Measurements from ENCODE around the gene SUPT5H. TPM values are rescaled to one million over a fixed set of nuclear protein-coding genes. Genes with fewer than 3 reads are reported as not detected.

Gene SUPT5H
- total and polyA plus RNA-seq, 2 of the 13 experiments (the other 11 are each of a cell fraction or from before 2014, with no cell fraction given) = 48.2 to 51.7 TPM

GRCh38 chr19:39401549-39402345, 43.6 kb upstream of the SUPT5H start (continued):
- TF ChIP-seq SMARCC2 (IDR thresholded peaks at IDR 0.05) (no peak), HOXA5 (CRISPR knock-in tag; IDR thresholded peaks at IDR 0.05) (no peak), NFKB2 (CRISPR knock-in tag; IDR thresholded peaks at IDR 0.05; ENCODE audit: borderline replicate concordance) (peak; percentile 93; the same call in 1 of the 2 replicates), CBX5 (CRISPR knock-in tag; IDR thresholded peaks at IDR 0.05; ENCODE audit: borderline replicate concordance) (peak; percentile 18), SPEN (CRISPR knock-in tag; IDR thresholded peaks at IDR 0.05; ENCODE audit: low read depth) (peak; percentile 84; the same call in 1 of the 2 replicates), KDM6A (CRISPR knock-in tag; IDR thresholded peaks at IDR 0.05; ENCODE audit: low read depth) (peak; percentile 69; the same call in 1 of the 2 replicates), ZC3H4 (CRISPR knock-in tag; IDR thresholded peaks at IDR 0.05; ENCODE audit: borderline replicate concordance) (peak; percentile 80; the same call in 1 of the 2 replicates), SOX5 (CRISPR knock-in tag; IDR thresholded peaks at IDR 0.05; ENCODE audit: borderline replicate concordance) (peak; percentile 69; the same call in 1 of the 2 replicates), ZNF382 (CRISPR knock-in tag; IDR thresholded peaks at IDR 0.05; ENCODE audit: borderline replicate concordance) (no peak), ZNF605 (CRISPR knock-in tag; IDR thresholded peaks at IDR 0.05) (peak; percentile 69; the same call in 1 of the 2 replicates), ZFP62 (CRISPR knock-in tag; IDR thresholded peaks at IDR 0.05) (no peak), KDM2A (CRISPR knock-in tag; IDR thresholded peaks at IDR 0.05; ENCODE audit: borderline replicate concordance, low read depth) (peak; percentile 80), CREB3 (CRISPR knock-in tag; IDR thresholded peaks at IDR 0.05) (no peak), ZNF296 (CRISPR knock-in tag; conservative IDR thresholded peaks at IDR 0.05) (no peak), ZNF10 (CRISPR knock-in tag; IDR thresholded peaks at IDR 0.05; ENCODE audit: borderline replicate concordance, low read depth) (no peak), KLF15 (CRISPR knock-in tag; IDR thresholded peaks at IDR 0.05; ENCODE audit: borderline replicate concordance) (no peak)
- TF ChIP-seq, protein P1, sequence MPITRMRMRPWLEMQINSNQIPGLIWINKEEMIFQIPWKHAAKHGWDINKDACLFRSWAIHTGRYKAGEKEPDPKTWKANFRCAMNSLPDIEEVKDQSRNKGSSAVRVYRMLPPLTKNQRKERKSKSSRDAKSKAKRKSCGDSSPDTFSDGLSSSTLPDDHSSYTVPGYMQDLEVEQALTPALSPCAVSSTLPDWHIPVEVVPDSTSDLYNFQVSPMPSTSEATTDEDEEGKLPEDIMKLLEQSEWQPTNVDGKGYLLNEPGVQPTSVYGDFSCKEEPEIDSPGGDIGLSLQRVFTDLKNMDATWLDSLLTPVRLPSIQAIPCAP (CRISPR knock-in tag; IDR thresholded peaks at IDR 0.05; ENCODE audit: low read depth) = 0 out of 2 replicates have a peak, but pooled peaks have one; percentile 26
- TF ChIP-seq, protein P2, sequence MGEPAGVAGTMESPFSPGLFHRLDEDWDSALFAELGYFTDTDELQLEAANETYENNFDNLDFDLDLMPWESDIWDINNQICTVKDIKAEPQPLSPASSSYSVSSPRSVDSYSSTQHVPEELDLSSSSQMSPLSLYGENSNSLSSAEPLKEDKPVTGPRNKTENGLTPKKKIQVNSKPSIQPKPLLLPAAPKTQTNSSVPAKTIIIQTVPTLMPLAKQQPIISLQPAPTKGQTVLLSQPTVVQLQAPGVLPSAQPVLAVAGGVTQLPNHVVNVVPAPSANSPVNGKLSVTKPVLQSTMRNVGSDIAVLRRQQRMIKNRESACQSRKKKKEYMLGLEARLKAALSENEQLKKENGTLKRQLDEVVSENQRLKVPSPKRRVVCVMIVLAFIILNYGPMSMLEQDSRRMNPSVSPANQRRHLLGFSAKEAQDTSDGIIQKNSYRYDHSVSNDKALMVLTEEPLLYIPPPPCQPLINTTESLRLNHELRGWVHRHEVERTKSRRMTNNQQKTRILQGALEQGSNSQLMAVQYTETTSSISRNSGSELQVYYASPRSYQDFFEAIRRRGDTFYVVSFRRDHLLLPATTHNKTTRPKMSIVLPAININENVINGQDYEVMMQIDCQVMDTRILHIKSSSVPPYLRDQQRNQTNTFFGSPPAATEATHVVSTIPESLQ (CRISPR knock-in tag; conservative IDR thresholded peaks at IDR 0.05) = no peak
- TF ChIP-seq, protein P3, sequence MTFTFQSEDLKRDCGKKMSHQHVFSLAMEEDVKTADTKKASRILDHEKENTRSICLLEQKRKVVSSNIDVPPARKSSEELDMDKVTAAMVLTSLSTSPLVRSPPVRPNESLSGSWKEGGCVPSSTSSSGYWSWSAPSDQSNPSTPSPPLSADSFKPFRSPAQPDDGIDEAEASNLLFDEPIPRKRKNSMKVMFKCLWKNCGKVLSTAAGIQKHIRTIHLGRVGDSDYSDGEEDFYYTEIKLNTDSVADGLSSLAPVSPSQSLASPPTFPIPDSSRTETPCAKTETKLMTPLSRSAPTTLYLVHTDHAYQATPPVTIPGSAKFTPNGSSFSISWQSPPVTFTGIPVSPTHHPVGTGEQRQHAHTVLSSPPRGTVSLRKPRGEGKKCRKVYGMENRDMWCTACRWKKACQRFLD (CRISPR knock-in tag; IDR thresholded peaks at IDR 0.05; ENCODE audit: borderline replicate concordance) = peak; percentile 93; the same call in 1 of the 2 replicates
